HEK293 (cell line): ENCODE measurements around the gene KMO.

Experiments
- CTCF ChIA-PET: fragments of 350-600 bp; formaldehyde crosslinking; extraction: SDS; loops from one replicate; lab custom pipeline; 2021; ENCODE audit warnings: antibody characterized with exemption; lab: Yijun Ruan, JAX
- POLR2A ChIA-PET: fragments of 300-600 bp; formaldehyde crosslinking; extraction: SDS; loops from one replicate; lab custom pipeline; 2020; ENCODE audit warnings: antibody characterized with exemption, inconsistent platforms; lab: Yijun Ruan, JAX
- H3K27ac ChIP-seq: fragments of 200-500 bp; sonication (Bioruptor generic); 2 replicates; pipeline ENCODE4 v1.5.1; 2014; ENCODE audit warnings: low read depth, low read length, control low read depth, inconsistent platforms; ENCODE audit errors: extremely low read depth
- H3K36me3 ChIP-seq, 2 experiments: fragments of 200-500 bp in 1 of 2; sonication (Bioruptor generic) in 1 of 2; 1 replicate in 1 of 2; 2 replicates in 1 of 2; pipeline ENCODE4 v1.5.1; 2014 to 2017; ENCODE audit warnings: inconsistent platforms in 2 of 2, low read length in 2 of 2; ENCODE audit not compliant: control insufficient read depth in 2 of 2, insufficient read depth in 1 of 2
- H3K4me1 ChIP-seq: fragments of 200-500 bp; sonication (Bioruptor generic); 2 replicates; pipeline ENCODE4 v1.5.1; 2014; ENCODE audit warnings: mild to moderate bottlenecking, low read length, inconsistent platforms; ENCODE audit not compliant: control insufficient read depth, insufficient read depth
- H3K4me3 ChIP-seq: 2 replicates; pipeline ENCODE4 v1.5.1; 2011; ENCODE audit warnings: low read depth, mild to moderate bottlenecking, control low read depth, low read length, moderate library complexity
- H3K9me3 ChIP-seq: fragments of 200-500 bp; sonication (Bioruptor generic); 2 replicates; pipeline ENCODE4 v1.5.1; 2014; ENCODE audit warnings: low read depth, low read length, inconsistent platforms; ENCODE audit not compliant: control insufficient read depth, insufficient read depth
- FEZF1 ChIP-seq: fragments of 450-650 bp; formaldehyde crosslinking; IDR thresholded peaks from 2 replicates; pipeline ENCODE4 v1.5.1; 2016; ENCODE audit warnings: missing biosample characterization, missing genetic modification characterization
- KLF1 ChIP-seq: fragments of 450-650 bp; formaldehyde crosslinking; IDR thresholded peaks from 2 replicates; pipeline ENCODE4 v1.5.1; 2016; ENCODE audit warnings: missing biosample characterization, missing genetic modification characterization
- MEIS1 ChIP-seq: sonication (generic); formaldehyde crosslinking; IDR thresholded peaks from 2 replicates; pipeline ENCODE4 v1.8.1; 2022; ENCODE audit warnings: missing genetic modification reagents, mild to moderate bottlenecking, borderline replicate concordance
- ZEB2 ChIP-seq: fragments of 450-650 bp; formaldehyde crosslinking; IDR thresholded peaks from 2 replicates; pipeline ENCODE4 v1.5.1; 2016; ENCODE audit warnings: missing biosample characterization, missing genetic modification characterization
- ZFP3 ChIP-seq: fragments of 450-650 bp; formaldehyde crosslinking; IDR thresholded peaks from 2 replicates; pipeline ENCODE4 v1.5.1; 2016; ENCODE audit warnings: low read depth, missing biosample characterization, missing genetic modification characterization
- ZIC2 ChIP-seq: fragments of 450-650 bp; formaldehyde crosslinking; IDR thresholded peaks from 2 replicates; pipeline ENCODE4 v1.5.1; 2016; ENCODE audit warnings: missing biosample characterization, missing genetic modification characterization
- ZNF112 ChIP-seq: fragments of 450-650 bp; formaldehyde crosslinking; IDR thresholded peaks from 2 replicates; pipeline ENCODE4 v1.5.0; 2017; ENCODE audit warnings: missing biosample characterization, missing genetic modification characterization
- ZNF121 ChIP-seq: fragments of 450-650 bp; formaldehyde crosslinking; IDR thresholded peaks from 2 replicates; pipeline ENCODE4 v1.5.1; 2016; ENCODE audit warnings: missing biosample characterization, missing genetic modification characterization
- ZNF138 ChIP-seq: fragments of 450-650 bp; formaldehyde crosslinking; IDR thresholded peaks from 2 replicates; pipeline ENCODE4 v1.5.1; 2016; ENCODE audit warnings: missing biosample characterization, missing genetic modification characterization, borderline replicate concordance
- ZNF157 ChIP-seq: fragments of 450-650 bp; formaldehyde crosslinking; IDR thresholded peaks from 2 replicates; pipeline ENCODE4 v1.5.1; 2016; ENCODE audit warnings: missing biosample characterization, missing genetic modification characterization
- ZNF169 ChIP-seq: fragments of 450-650 bp; formaldehyde crosslinking; IDR thresholded peaks from 2 replicates; pipeline ENCODE4 v1.5.1; 2016; ENCODE audit warnings: missing biosample characterization, missing genetic modification characterization
- ZNF239 ChIP-seq: fragments of 450-650 bp; formaldehyde crosslinking; IDR thresholded peaks from 2 replicates; pipeline ENCODE4 v1.5.1; 2016; ENCODE audit warnings: missing biosample characterization, missing genetic modification characterization
- ZNF335 ChIP-seq: fragments of 450-650 bp; formaldehyde crosslinking; conservative IDR thresholded peaks from 2 replicates; pipeline ENCODE4 v1.5.1; 2016; ENCODE audit warnings: missing biosample characterization, missing genetic modification characterization
- ZNF354C ChIP-seq: fragments of 450-650 bp; formaldehyde crosslinking; IDR thresholded peaks from 2 replicates; pipeline ENCODE4 v1.5.1; 2016; ENCODE audit warnings: missing biosample characterization, missing genetic modification characterization, low read depth, borderline replicate concordance
- ZNF501 ChIP-seq: fragments of 450-650 bp; formaldehyde crosslinking; IDR thresholded peaks from 2 replicates; pipeline ENCODE4 v1.5.1; 2016; ENCODE audit warnings: missing biosample characterization, missing genetic modification characterization
- ZNF544 ChIP-seq: fragments of 450-650 bp; formaldehyde crosslinking; IDR thresholded peaks from 2 replicates; pipeline ENCODE4 v1.5.0; 2017; ENCODE audit warnings: missing biosample characterization, missing genetic modification characterization
- ZNF626 ChIP-seq: fragments of 450-650 bp; sonication (Bioruptor Pico); formaldehyde crosslinking; IDR thresholded peaks from 2 replicates; pipeline ENCODE4 v1.5.1; 2018; ENCODE audit warnings: missing biosample characterization, missing genetic modification characterization, inconsistent platforms
- ZNF768 ChIP-seq: fragments of 450-650 bp; formaldehyde crosslinking; IDR thresholded peaks from 2 replicates; pipeline ENCODE4 v1.5.1; 2018; ENCODE audit warnings: missing biosample characterization, mild to moderate bottlenecking, missing genetic modification characterization
- ZSCAN23 ChIP-seq: fragments of 450-650 bp; formaldehyde crosslinking; IDR thresholded peaks from 2 replicates; pipeline ENCODE4 v1.5.1; 2016; ENCODE audit warnings: missing biosample characterization, missing genetic modification characterization
- TF ChIP-seq, protein P1 (sequence below): fragments of 450-650 bp; formaldehyde crosslinking; conservative IDR thresholded peaks from 2 replicates; pipeline ENCODE4 v1.5.1; 2016; ENCODE audit warnings: low read depth, missing biosample characterization, missing genetic modification characterization
- TF ChIP-seq, protein P2 (sequence below): IDR thresholded peaks from 2 replicates; pipeline ENCODE4 v1.6.1; 2011; ENCODE audit warnings: mild to moderate bottlenecking, low read depth, low read length, borderline replicate concordance
- TF ChIP-seq, protein P3 (sequence below): fragments of 450-650 bp; formaldehyde crosslinking; IDR thresholded peaks from 2 replicates; pipeline ENCODE4 v1.5.1; 2016; ENCODE audit warnings: missing biosample characterization, missing genetic modification characterization
- TF ChIP-seq, protein P4 (sequence below): fragments of 450-650 bp; formaldehyde crosslinking; IDR thresholded peaks from 2 replicates; pipeline ENCODE4 v1.5.1; 2016; ENCODE audit warnings: missing biosample characterization, missing genetic modification characterization, borderline replicate concordance
- TF ChIP-seq, protein P5 (sequence below): fragments of 450-650 bp; formaldehyde crosslinking; IDR thresholded peaks from 2 replicates; pipeline ENCODE4 v1.5.1; 2016; ENCODE audit warnings: missing biosample characterization, missing genetic modification characterization

Gene KMO

DNA sequence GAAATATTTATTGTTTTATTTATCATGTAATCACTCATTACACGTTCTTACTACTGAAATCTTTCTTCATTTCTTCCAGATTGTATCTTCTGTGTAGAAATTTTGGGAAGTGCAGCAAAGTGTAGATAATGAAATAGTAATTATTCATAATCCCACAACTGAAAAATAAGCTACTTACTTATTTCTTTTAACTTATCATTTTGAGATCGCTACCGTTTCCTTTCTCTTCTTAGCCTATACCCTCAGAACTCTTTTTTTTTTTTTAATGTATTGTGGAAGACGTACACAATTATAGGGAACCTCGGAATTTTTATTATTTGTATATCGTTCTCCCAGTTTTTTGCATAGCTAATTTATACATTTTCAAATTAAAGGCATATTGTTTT, 12.1 kb upstream of the KMO start:
- CTCF ChIA-PET: no interaction called here
- Histone ChIP-seq H3K27ac (no peak overlapping the region), H3K4me3 (peak overlapping the region; percentile 12), H3K9me3 (no peaks in the 10 kb centered on the region), H3K36me3 (peaks cover 0 to 15% of the 10 kb centered on the region in 2 experiments; a peak in 1 of 3 replicates), H3K4me1 (no peaks in the 10 kb centered on the region)
- TF ChIP-seq ZNF626 (tag by site-specific recombination): no peak
- TF ChIP-seq, protein P1, sequence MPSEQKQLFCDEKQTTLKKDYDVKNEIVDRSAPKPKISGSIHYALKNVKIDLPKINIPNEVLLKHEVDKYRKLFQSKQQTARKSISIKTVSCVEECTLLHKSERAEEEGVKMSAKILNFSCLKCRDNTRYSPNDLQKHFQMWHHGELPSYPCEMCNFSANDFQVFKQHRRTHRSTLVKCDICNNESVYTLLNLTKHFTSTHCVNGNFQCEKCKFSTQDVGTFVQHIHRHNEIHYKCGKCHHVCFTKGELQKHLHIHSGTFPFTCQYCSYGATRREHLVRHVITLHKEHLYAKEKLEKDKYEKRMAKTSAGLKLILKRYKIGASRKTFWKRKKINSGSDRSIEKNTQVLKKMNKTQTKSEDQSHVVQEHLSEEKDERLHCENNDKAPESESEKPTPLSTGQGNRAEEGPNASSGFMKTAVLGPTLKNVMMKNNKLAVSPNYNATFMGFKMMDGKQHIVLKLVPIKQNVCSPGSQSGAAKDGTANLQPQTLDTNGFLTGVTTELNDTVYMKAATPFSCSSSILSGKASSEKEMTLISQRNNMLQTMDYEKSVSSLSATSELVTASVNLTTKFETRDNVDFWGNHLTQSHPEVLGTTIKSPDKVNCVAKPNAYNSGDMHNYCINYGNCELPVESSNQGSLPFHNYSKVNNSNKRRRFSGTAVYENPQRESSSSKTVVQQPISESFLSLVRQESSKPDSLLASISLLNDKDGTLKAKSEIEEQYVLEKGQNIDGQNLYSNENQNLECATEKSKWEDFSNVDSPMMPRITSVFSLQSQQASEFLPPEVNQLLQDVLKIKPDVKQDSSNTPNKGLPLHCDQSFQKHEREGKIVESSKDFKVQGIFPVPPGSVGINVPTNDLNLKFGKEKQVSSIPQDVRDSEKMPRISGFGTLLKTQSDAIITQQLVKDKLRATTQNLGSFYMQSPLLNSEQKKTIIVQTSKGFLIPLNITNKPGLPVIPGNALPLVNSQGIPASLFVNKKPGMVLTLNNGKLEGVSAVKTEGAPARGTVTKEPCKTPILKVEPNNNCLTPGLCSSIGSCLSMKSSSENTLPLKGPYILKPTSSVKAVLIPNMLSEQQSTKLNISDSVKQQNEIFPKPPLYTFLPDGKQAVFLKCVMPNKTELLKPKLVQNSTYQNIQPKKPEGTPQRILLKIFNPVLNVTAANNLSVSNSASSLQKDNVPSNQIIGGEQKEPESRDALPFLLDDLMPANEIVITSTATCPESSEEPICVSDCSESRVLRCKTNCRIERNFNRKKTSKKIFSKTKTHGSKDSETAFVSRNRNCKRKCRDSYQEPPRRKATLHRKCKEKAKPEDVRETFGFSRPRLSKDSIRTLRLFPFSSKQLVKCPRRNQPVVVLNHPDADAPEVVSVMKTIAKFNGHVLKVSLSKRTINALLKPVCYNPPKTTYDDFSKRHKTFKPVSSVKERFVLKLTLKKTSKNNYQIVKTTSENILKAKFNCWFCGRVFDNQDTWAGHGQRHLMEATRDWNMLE (tag by site-specific recombination): no peak
- TF ChIP-seq ZNF112: no peak
- no peak for TF ChIP-seq KLF1 (tag by site-specific recombination)
- no peak for TF ChIP-seq ZNF138 (tag by site-specific recombination)
- TF ChIP-seq ZNF501: no peak
- TF ChIP-seq ZNF169 (tag by site-specific recombination): no peak
- no peak for TF ChIP-seq ZIC2
- TF ChIP-seq ZNF121: no peak
- TF ChIP-seq, protein P2, sequence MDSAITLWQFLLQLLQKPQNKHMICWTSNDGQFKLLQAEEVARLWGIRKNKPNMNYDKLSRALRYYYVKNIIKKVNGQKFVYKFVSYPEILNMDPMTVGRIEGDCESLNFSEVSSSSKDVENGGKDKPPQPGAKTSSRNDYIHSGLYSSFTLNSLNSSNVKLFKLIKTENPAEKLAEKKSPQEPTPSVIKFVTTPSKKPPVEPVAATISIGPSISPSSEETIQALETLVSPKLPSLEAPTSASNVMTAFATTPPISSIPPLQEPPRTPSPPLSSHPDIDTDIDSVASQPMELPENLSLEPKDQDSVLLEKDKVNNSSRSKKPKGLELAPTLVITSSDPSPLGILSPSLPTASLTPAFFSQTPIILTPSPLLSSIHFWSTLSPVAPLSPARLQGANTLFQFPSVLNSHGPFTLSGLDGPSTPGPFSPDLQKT: no peak
- no peak for TF ChIP-seq ZNF239 (tag by site-specific recombination)
- TF ChIP-seq, protein P3, sequence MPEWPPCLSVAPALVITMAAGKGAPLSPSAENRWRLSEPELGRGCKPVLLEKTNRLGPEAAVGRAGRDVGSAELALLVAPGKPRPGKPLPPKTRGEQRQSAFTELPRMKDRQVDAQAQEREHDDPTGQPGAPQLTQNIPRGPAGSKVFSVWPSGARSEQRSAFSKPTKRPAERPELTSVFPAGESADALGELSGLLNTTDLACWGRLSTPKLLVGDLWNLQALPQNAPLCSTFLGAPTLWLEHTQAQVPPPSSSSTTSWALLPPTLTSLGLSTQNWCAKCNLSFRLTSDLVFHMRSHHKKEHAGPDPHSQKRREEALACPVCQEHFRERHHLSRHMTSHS (tag by site-specific recombination): no peak
- POLR2A ChIA-PET: interaction anchor here (1.1 kb wide), 1 partner anchor 120 kb away, joined by 4 read pairs; the partner anchor contains the start of genes CHML and OPN3

DNA sequence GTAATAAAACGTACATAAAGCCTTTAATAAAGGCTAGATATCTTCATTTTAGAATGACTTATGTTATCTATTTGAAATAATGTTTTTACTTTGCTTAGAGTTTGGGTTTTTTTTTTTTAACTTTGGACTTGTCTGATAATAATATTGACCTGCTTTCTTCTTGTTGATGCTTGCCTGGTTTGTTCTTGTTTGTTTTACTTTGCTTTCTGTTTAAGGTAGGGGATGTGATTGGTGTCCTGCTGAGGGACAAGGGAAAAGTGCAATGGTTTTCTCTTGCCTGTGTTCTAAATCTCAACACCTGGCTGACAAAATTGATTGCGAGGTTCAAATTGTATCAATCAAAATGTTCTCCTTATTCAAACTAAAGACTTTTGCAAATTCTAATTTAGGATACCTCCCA, 10.5 kb upstream of the KMO start:
- ChIA-PET POLR2A (no interaction called here), CTCF (interaction anchor here (0.6 kb wide), 1 partner anchor 32 kb away, joined by 4 read pairs; no protein-coding TSS in a partner anchor)
- TF ChIP-seq ZNF157 (tag by site-specific recombination) (no peak), ZSCAN23 (tag by site-specific recombination) (no peak), ZFP3 (tag by site-specific recombination) (no peak), FEZF1 (tag by site-specific recombination) (no peak), ZNF354C (tag by site-specific recombination) (no peak), ZNF335 (no peak), ZNF768 (tag by site-specific recombination) (no peak), ZEB2 (tag by site-specific recombination) (no peak), ZNF544 (tag by site-specific recombination) (no peak), MEIS1 (CRISPR knock-in tag) (no peak)
- TF ChIP-seq, protein P4, sequence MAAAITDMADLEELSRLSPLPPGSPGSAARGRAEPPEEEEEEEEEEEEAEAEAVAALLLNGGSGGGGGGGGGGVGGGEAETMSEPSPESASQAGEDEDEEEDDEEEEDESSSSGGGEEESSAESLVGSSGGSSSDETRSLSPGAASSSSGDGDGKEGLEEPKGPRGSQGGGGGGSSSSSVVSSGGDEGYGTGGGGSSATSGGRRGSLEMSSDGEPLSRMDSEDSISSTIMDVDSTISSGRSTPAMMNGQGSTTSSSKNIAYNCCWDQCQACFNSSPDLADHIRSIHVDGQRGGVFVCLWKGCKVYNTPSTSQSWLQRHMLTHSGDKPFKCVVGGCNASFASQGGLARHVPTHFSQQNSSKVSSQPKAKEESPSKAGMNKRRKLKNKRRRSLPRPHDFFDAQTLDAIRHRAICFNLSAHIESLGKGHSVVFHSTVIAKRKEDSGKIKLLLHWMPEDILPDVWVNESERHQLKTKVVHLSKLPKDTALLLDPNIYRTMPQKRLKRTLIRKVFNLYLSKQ (tag by site-specific recombination): no peak
- TF ChIP-seq, protein P5, sequence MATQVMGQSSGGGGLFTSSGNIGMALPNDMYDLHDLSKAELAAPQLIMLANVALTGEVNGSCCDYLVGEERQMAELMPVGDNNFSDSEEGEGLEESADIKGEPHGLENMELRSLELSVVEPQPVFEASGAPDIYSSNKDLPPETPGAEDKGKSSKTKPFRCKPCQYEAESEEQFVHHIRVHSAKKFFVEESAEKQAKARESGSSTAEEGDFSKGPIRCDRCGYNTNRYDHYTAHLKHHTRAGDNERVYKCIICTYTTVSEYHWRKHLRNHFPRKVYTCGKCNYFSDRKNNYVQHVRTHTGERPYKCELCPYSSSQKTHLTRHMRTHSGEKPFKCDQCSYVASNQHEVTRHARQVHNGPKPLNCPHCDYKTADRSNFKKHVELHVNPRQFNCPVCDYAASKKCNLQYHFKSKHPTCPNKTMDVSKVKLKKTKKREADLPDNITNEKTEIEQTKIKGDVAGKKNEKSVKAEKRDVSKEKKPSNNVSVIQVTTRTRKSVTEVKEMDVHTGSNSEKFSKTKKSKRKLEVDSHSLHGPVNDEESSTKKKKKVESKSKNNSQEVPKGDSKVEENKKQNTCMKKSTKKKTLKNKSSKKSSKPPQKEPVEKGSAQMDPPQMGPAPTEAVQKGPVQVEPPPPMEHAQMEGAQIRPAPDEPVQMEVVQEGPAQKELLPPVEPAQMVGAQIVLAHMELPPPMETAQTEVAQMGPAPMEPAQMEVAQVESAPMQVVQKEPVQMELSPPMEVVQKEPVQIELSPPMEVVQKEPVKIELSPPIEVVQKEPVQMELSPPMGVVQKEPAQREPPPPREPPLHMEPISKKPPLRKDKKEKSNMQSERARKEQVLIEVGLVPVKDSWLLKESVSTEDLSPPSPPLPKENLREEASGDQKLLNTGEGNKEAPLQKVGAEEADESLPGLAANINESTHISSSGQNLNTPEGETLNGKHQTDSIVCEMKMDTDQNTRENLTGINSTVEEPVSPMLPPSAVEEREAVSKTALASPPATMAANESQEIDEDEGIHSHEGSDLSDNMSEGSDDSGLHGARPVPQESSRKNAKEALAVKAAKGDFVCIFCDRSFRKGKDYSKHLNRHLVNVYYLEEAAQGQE (tag by site-specific recombination): no peak

More for the DNA sequence above, 10.5 kb upstream of the KMO start:
- Histone ChIP-seq H3K9me3 (no peaks in the 10 kb centered on the region), H3K36me3 (peaks cover 0 to 4% of the 10 kb centered on the region in 2 experiments; a peak in 1 of 3 replicates), H3K4me3 (no peak overlapping the region), H3K27ac (no peak overlapping the region), H3K4me1 (no peaks in the 10 kb centered on the region)
